GM18505 (cell line): ENCODE measurements around the gene MMP2.

Experiments used
- ATAC-seq: cut with Tn5 transposase; IDR thresholded peaks from one replicate; pipeline ENCODE4 v1.9.1; 2021; ENCODE audit not compliant: unreplicated experiment
- POLR2A ChIP-seq: IDR thresholded peaks from 4 replicates; pipeline ENCODE4 v1.6.1; 2011; ENCODE audit warnings: borderline replicate concordance; ENCODE audit not compliant: insufficient read depth, insufficient read length; ENCODE audit errors: extremely low read depth

Gene MMP2

DNA sequence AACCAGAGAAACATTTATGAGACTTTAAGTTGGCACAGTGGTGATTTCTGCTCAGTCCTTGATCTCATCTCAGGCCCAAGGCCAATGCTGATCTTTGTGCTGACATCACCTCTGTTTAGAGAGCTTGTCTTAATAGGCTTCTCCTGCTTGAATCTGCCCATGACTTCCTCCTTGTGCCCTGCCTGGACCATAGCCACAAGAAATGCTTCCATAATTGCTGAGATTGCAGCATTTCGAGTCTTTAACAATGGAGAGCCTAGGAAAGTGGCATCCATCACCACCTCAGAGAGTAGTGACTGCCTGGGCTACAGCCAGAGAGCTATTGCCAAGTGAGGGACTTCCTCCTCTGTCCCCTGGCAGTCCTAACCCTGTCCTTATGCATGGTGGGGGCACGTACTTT, 25.1 kb upstream of the MMP2 start:
- TF ChIP-seq POLR2A = no peak

DNA sequence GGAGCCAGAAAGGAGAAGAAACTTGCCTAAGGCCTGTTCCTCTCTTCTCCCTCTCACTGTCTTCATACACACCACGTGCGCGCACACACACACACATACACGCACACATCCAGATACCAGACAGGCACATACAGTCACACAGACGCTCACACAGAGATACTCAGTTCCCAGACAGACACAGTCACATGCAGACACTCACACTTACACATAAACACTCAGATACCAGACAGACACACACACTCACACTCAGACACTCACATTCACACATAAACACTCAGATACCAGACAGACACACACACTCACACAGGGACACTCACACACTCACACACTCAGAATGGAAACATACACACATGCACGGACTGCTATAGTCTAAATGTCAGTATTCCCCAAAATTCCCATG, 24.1 kb upstream of the MMP2 start:
- no peak for ATAC-seq
- TF ChIP-seq POLR2A = no peak

More for the DNA sequence above, 25.1 kb upstream of the MMP2 start:
- no peak for ATAC-seq

DNA sequence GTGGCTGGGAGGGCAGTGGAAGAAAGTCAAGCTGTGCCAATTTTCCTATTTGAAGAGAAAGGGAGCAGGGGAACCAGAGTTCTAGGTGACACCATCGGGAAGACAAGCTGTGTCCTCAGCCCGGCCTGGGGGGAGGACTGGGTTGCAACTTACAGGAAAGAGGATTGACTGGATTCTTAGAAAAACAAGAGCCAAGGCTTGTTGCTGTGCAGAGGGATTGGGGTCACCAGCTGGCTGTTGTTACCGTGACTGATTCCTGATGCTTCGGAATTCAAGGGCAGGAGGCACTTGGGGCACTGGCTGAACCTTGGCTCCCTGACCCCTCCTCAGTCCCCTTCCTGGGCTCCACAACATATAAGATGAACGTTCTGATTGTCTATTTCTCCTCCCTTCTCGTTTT, 16.8 kb upstream of the MMP2 start:
- ATAC-seq = no peak
- TF ChIP-seq POLR2A = no peak

DNA sequence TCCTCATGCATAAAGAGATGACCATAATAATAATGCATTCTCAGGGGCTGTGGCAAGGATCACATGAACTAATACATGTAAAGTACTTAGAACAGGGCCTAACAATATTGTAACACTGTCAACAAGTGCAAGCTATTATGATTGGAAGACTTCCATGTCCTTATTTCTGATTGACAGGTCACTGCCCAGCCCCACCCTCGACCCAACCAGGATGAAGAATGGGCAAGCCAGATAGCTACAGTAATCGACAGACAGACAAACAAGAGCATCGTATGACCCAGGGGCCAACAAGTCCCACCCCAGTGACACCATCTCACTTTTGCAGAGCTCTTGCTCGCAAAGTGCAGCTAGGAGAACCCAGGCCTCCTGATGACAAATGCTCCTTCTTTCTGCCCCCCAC, 14.6 kb upstream of the MMP2 start:
- TF ChIP-seq POLR2A = no peak
- ATAC-seq = no peak

DNA sequence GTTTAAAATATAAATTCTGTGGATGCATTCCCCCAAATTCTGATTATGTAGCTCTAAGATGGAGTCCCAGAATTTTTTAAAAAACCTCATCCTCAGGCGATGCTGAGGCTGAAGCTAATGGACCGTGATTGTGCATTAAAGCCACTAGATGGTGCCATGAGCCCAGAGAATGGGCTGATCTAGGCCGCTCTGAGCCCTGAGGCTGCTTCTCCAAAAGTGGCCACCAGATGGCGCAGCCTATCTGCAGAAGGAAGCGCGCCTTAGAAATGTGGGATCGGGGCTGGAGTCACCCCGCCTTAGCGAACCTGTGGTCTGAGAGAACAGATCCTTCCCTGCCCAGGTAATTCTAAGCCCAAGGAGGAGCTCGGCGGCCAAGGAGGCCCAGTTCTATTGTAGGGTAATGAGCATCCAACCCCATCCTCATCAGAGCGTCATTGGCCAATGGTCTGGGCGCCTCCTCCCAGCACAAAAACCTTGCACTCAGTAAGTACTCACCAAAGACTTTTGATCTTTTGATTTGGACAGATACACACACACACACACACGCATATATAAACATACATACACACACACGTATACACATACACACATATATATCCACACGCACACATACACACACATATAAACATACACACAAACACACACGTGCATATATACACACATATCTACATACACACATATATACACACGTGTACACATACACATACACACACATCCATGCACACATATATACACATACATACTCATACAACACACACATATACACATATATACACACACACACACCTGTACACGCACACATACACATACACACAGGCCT, 13.7 kb upstream of the MMP2 start:
- peak; percentile 87 for ATAC-seq

DNA sequence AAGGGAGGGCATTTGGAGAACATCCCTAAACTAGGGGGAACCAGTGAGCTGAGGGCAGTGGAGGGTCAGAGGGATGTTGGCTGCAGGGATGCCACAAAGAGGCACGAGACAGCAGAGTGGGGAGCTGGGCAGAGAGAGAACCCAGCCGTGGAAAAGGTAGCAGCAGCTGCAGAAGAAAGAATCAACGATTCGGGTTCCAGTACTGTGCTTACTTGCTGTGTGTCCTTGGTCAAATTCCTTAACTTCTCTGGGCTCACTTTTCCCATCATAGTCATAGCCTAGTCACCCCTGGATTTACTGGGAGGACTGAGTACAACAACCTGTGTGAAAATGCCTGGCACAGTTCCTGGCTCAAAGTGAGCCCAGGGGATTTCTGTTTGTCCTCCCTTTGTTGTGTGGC, 12.8 kb upstream of the MMP2 start:
- ATAC-seq = no peak
- no peak for TF ChIP-seq POLR2A

More for the DNA sequence above, 13.7 kb upstream of the MMP2 start:
- no peak for TF ChIP-seq POLR2A

DNA sequence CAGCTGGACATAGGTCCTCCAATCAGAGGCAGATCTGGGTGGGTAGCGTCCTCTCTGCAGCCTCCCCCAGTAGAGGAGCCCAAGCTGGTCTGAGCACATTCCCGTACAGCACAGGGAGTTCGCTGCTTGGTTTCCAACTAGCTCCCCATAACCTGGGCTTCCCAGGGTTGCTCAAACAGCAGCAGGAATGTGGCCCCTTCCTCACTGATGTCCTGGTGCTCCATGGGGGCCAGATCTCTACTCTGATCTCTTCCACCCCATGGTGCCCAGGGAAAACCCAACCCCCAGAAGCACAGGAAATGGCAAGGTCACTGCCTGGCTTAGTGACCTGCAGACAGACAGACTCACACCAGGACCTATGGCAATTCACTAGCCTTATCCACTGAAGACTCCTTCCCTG, 11.1 kb upstream of the MMP2 start:
- no peak for ATAC-seq
- TF ChIP-seq POLR2A = no peak

DNA sequence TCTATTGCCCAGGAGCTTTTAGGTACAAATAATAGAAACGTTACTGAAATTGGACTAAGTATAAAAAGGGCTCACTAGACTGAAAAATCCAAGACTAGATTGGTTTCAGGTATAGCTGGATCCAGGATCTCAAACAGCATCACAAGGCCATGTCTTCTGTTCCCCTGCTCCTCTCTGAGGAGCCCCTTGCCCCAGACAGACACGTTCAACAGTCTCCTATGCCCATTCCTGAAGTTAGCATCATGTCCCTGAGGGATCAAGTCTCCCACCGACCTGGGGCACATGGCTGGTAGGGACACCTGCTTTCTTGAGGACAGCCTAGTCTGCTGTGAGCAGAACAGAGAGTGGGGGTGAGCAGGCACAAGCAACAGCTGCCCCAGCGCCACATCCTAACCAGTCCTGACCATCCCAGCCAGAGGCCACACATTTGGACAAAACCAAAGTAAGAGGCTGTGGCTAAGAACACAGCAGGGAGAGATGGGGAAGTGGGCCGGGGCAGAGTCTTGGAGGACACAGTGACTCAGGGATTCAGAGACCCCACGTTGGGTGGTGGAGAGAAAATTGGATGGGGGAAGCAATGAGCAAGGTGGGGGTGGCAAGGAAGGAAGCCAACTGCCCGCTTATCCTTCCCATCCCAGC, 10.5 kb upstream of the MMP2 start:
- no peak for TF ChIP-seq POLR2A
- no peak for ATAC-seq

DNA sequence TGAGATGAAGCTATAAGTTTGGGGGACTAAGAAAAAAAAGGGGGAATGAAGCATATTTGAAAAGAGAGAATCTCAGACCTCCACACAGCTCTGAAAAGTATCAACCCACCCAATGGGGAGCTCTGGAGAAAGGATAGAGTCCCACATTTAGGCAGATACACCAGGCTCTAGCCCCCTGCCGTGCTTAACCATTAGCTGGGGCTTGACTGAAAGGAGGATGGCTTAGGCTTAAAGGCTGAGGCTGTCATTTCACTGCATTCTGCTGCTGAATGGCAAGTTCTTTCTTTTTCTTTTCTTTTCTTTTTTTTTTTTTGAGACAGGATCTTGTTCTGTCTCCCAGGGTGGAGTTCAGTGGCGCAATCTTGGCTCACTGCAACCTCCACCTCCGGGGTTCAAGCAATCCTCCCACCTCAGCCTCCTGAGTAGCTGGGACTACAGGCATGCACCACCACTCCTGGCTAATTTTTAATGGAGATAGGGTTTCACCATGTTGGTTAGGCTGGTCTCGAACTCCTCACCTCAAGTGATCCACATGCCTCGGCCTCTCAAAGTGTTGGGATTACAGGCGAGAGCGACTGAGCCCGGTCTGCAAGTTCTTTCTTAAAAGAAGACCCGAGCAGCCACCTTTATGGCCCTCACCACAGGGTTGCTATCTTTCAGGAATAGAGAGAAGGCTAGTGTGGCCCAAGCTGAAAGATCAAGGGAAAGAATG, 9.0 kb upstream of the MMP2 start:
- no peak for TF ChIP-seq POLR2A
- ATAC-seq = no peak

DNA sequence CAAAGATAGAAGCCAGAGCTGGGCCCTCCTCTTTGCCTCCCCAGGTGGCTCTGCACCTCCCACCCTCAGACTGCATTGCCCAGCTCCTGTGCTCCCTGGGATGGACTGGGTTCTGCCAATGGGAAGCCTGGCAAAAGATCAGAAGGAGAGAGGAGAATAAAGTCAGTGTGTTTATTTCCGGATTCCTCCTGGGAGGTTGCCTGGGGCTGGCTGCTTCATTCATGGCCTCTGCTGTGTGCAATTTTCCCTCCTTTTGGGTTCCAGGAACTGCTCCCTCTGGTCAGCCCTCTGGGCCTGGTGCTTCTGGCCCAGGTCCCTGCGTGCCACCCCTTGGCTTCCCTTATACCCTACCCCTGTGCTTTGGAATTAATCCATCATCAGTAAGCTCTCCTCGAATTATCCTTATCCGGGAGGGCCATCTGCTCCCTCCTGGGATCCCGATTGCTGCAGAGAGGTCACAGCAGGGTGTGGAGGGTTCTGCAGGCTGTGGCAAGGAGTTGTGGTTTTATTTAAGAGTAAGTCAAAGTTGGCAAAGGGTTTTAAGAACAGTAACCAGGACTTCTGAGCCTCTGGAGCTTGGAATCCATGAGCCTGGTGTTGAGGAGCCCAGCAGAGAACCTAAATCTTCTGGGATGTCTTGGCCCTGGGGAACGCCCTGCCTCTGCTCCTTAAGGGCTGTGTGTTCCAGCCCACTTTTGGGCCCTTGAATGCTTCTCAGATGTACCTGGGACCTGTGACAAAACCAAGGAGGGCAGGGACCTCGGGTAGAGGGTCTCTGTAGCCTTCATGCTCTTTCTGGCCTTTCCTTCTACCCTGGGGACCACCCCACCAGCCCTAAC, 8.2 kb upstream of the MMP2 start:
- no peak for TF ChIP-seq POLR2A
- no peak for ATAC-seq

DNA sequence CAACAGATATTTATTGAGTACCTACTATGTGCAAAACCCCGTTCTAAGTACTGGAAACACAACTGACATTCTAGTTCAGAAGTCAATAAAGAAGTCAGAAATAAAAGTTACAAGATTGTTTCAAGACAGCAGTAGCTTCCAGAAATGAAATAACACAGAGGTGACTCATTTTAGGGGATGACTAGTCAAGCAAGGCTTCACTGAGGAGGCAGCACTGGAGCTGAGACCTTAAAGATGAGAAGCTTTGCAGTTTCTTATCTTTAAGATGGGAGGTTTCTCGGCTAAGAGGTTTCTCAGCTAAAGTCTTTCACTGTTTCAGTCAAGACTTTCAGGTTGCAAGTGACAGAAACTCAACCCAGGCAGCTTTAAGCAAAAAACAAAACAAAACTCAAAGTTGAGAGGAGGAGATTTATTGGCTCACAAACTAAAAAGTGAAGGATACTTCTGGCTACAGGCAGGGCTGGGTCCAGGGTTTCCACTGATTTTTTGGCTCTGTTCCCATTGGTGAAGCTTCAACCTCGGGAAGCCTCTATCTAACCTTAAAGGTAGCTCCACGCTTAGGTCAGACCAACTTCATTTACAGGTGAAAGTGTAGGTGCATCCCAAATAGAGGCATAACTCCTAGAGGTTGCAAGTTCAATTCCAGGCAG, 7.4 kb upstream of the MMP2 start:
- ATAC-seq = no peak
- no peak for TF ChIP-seq POLR2A

DNA sequence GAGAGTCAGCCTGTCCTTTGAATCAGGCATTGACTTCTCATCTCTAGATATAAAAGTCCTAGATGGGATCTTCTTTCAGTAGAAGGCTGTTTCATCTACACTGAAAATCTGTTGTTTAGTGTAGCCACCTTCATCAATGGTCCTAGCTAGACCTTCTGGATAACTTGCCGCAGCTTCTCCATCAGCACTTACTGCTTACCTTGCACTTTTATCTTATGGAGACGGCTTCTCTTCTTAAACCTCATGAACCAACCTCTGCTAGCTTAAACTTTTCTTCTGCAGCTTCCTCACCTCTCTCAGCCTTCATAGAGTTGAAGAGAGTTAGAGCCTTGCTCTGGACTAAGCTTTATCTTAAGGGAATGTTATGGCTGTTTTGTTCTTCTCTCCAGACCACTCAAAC, 5.4 kb upstream of the MMP2 start:
- TF ChIP-seq POLR2A = no peak
- no peak for ATAC-seq
